Stimulated activated CD4-positive, alpha-beta T cell treated with anti-CD3 and anti-CD28 coated beads, Interleukin-15, amount 100 ng/mL, for 48 hours (primary cell): ENCODE data around the gene IGSF6.
"Not testable (repeated sequence)": the region's sequence is repeated elsewhere in the genome, so short reads cannot be mapped to it uniquely, and the experiment has no call there.

Experiments
- DNase-seq, 2 donors: peaks; one replicate each; pipeline ENCODE4 v3.0.0-alpha.2; 2020; ENCODE audit warnings: low read depth in 2 of 2

IGSF6 gene

GRCh38 chr16:21652453-21652852 lies at the start of gene IGSF6:
TSS of gene IGSF6 (minus strand) at chr16:21652608. CDS start at chr16:21652598, 10 bp downstream.
- no peak for DNase-seq

GRCh38 chr16:21701271-21701670 lies 48.9 kb upstream of the IGSF6 start:
- DNase-seq = no peak

- DNase-seq = no peak
These were observed 46.0 kb upstream of the IGSF6 start for GRCh38 chr16:21698169-21699032.

- DNase-seq = no peak
These were observed 44.6 kb upstream of the IGSF6 start for GRCh38 chr16:21697032-21697431.

GRCh38 chr16:21694609-21695008 lies 42.2 kb upstream of the IGSF6 start:
- DNase-seq = no peak

- not testable (repeated sequence) for DNase-seq
These were observed 38.6 kb upstream of the IGSF6 start for GRCh38 chr16:21690967-21691366.

GRCh38 chr16:21689107-21689506 lies 36.7 kb upstream of the IGSF6 start:
- DNase-seq = no peak

- DNase-seq = no peak
These were observed 32.6 kb upstream of the IGSF6 start for GRCh38 chr16:21685034-21685455.

GRCh38 chr16:21684199-21684598 lies 31.8 kb upstream of the IGSF6 start:
- DNase-seq = peak; percentile 12 to 30

- no peak for DNase-seq
These were observed 30.8 kb upstream of the IGSF6 start for GRCh38 chr16:21683184-21683583.

GRCh38 chr16:21680714-21681113 lies 28.3 kb upstream of the IGSF6 start:
- DNase-seq = not testable (repeated sequence)

- DNase-seq = not testable (repeated sequence)
These were observed 22.0 kb upstream of the IGSF6 start for GRCh38 chr16:21674456-21674855.

GRCh38 chr16:21673469-21673868 lies 21.1 kb upstream of the IGSF6 start:
- DNase-seq = no peak

GRCh38 chr16:21667575-21667974 lies 15.2 kb upstream of the IGSF6 start:
- no peak for DNase-seq

- no peak for DNase-seq
These were observed 14.4 kb upstream of the IGSF6 start for GRCh38 chr16:21666772-21667171.

GRCh38 chr16:21664801-21665492 lies 12.5 kb upstream of the IGSF6 start:
- DNase-seq = no peak

GRCh38 chr16:21663889-21664647 lies 11.7 kb upstream of the IGSF6 start, which contains the start of gene OTOA:
TSS of gene OTOA (plus strand) at chr16:21663968. CDS start at chr16:21678515, 14,547 bp downstream.
- DNase-seq = no peak

GRCh38 chr16:21659124-21659523 lies 6.7 kb upstream of the IGSF6 start:
- no peak for DNase-seq

- no peak for DNase-seq
These were observed 4.7 kb upstream of the IGSF6 start for GRCh38 chr16:21656795-21657768.

- no peak for DNase-seq
These were observed 2.5 kb upstream of the IGSF6 start for GRCh38 chr16:21654881-21655280.

- DNase-seq = no peak
These were observed 2.1 kb upstream of the IGSF6 start for GRCh38 chr16:21654466-21654865.
